IMR-90 (cell line): ENCODE data around the gene CPNE2. TPM values are rescaled to one million over a fixed set of nuclear protein-coding genes. Genes with fewer than 3 reads are reported as not detected.

Experiments
- ATAC-seq: fragments of 200-7000 bp; cut with Tn5 transposase; 2 replicates; pipeline ENCODE4 v1.9.1; 2020; ENCODE audit warnings: low read depth, mild to moderate bottlenecking, moderate library complexity
- BruUV-seq: library from RNA; stranded (reverse); fragments of 400-500 nt; replicated peaks from 2 replicates; lab custom pipeline; 2021; lab: Mats Ljungman, UMichigan
- CTCF ChIA-PET: fragments of 300-600 bp; formaldehyde crosslinking; extraction: SDS; loops from one replicate; lab custom pipeline; 2021; ENCODE audit warnings: antibody characterized with exemption; lab: Yijun Ruan, JAX
- POLR2A ChIA-PET: fragments of 300-600 bp; sonication (Branson Sonifier 250); formaldehyde crosslinking; loops from one replicate; lab custom pipeline; 2022; ENCODE audit warnings: antibody characterized with exemption; ENCODE audit not compliant: unreplicated experiment; lab: Charles Lee
- DNase-seq: peaks from one replicate; pipeline ENCODE4 v3.0.0; 2013
- H2AFZ ChIP-seq: replicated peaks from 2 replicates; pipeline ENCODE3; 2013; ENCODE audit warnings: low read length, mild to moderate bottlenecking; ENCODE audit not compliant: poor library complexity
- H2AK5ac ChIP-seq: 2 replicates; pipeline ENCODE4 v1.6.1; 2013; ENCODE audit warnings: low read depth, low read length, inconsistent platforms
- H2AK9ac ChIP-seq: replicated peaks from 2 replicates; pipeline ENCODE3; 2013; ENCODE audit warnings: mild to moderate bottlenecking, low read depth, low read length, moderate library complexity; ENCODE audit not compliant: poor library complexity
- H2BK120ac ChIP-seq: 2 replicates; pipeline ENCODE4 v1.6.1; 2013; ENCODE audit warnings: low read depth, low read length, inconsistent platforms
- H2BK15ac ChIP-seq: 3 replicates; pipeline ENCODE4 v1.6.1; 2013; ENCODE audit warnings: low read depth, low read length, inconsistent platforms
- H2BK20ac ChIP-seq: 2 replicates; pipeline ENCODE4 v1.6.1; 2013; ENCODE audit warnings: low read depth, mild to moderate bottlenecking, inconsistent platforms, low read length, moderate library complexity
- H2BK5ac ChIP-seq: 2 replicates; pipeline ENCODE4 v1.6.1; 2013; ENCODE audit warnings: mild to moderate bottlenecking, low read depth, low read length, inconsistent platforms; ENCODE audit not compliant: poor library complexity, severe bottlenecking
- H3K14ac ChIP-seq: replicated peaks from 2 replicates; pipeline ENCODE4 v1.6.1; 2013; ENCODE audit warnings: low read depth, low read length, inconsistent platforms
- H3K18ac ChIP-seq: 2 replicates; pipeline ENCODE4 v1.6.1; 2013; ENCODE audit warnings: low read depth, low read length, control low read depth
- H3K23ac ChIP-seq: 2 replicates; pipeline ENCODE4 v1.6.1; 2013; ENCODE audit warnings: low read depth, low read length, inconsistent platforms
- H3K27ac ChIP-seq: 2 replicates; pipeline ENCODE4 v1.5.1; 2013; ENCODE audit warnings: mild to moderate bottlenecking, control low read depth, low read length; ENCODE audit not compliant: insufficient read depth
- H3K27me3 ChIP-seq: 2 replicates; pipeline ENCODE4 v1.6.1; 2013; ENCODE audit warnings: low read length; ENCODE audit not compliant: control insufficient read depth, insufficient read depth
- H3K36me3 ChIP-seq: 2 replicates; pipeline ENCODE4 v1.6.1; 2013; ENCODE audit warnings: low read length, mixed read lengths; ENCODE audit not compliant: control insufficient read depth, insufficient read depth
- H3K4ac ChIP-seq: 2 replicates; pipeline ENCODE4 v1.6.1; 2013; ENCODE audit warnings: low read depth, low read length, inconsistent platforms
- H3K4me1 ChIP-seq: 2 replicates; pipeline ENCODE4 v1.6.1; 2013; ENCODE audit warnings: low read length, mixed read lengths; ENCODE audit not compliant: control insufficient read depth, insufficient read depth
- H3K4me2 ChIP-seq: 2 replicates; pipeline ENCODE4 v1.6.1; 2013; ENCODE audit warnings: low read depth, mild to moderate bottlenecking, control low read depth, low read length, moderate library complexity
- H3K4me3 ChIP-seq: 2 replicates; pipeline ENCODE4 v1.5.1; 2013; ENCODE audit warnings: low read depth, mild to moderate bottlenecking, control low read depth, low read length, moderate library complexity; ENCODE audit not compliant: insufficient read depth
- H3K56ac ChIP-seq: 2 replicates; pipeline ENCODE4 v1.6.1; 2013; ENCODE audit warnings: low read length, inconsistent platforms; ENCODE audit not compliant: insufficient read depth; ENCODE audit errors: extremely low read depth
- H3K79me1 ChIP-seq, 2 experiments: 2 replicates each; pipeline ENCODE4 v1.6.1; 2013; ENCODE audit warnings: low read length in 2 of 2, inconsistent platforms in 1 of 2, low read depth in 1 of 2
- H3K9ac ChIP-seq: 2 replicates; pipeline ENCODE4 v1.6.1; 2013; ENCODE audit warnings: low read depth, low read length, control low read depth
- H3K9me1 ChIP-seq: 2 replicates; pipeline ENCODE4 v1.6.1; 2013; ENCODE audit warnings: low read length, inconsistent platforms; ENCODE audit not compliant: insufficient read depth
- H3K9me3 ChIP-seq: 2 replicates; pipeline ENCODE4 v1.6.1; 2013; ENCODE audit warnings: low read length; ENCODE audit not compliant: control insufficient read depth, insufficient read depth
- H4K20me1 ChIP-seq: 2 replicates; pipeline ENCODE4 v1.6.1; 2013; ENCODE audit warnings: low read length, inconsistent platforms; ENCODE audit not compliant: insufficient read depth
- H4K5ac ChIP-seq: 2 replicates; pipeline ENCODE4 v1.6.1; 2013; ENCODE audit warnings: mild to moderate bottlenecking, low read depth, low read length, control low read depth
- H4K8ac ChIP-seq, 2 experiments: 2 replicates each; pipeline ENCODE4 v1.6.1; 2013; ENCODE audit warnings: low read depth in 2 of 2, low read length in 2 of 2, control low read depth in 1 of 2, inconsistent platforms in 1 of 2
- H4K91ac ChIP-seq: 2 replicates; pipeline ENCODE4 v1.6.1; 2013; ENCODE audit warnings: low read depth, low read length, inconsistent platforms; ENCODE audit not compliant: insufficient read depth
- BHLHE40 ChIP-seq: fragments of 150-350 bp; IDR thresholded peaks from 2 replicates; pipeline ENCODE4 v1.6.1; 2016; ENCODE audit warnings: mild to moderate bottlenecking, low read depth, low read length
- CEBPB ChIP-seq: IDR thresholded peaks from 2 replicates; pipeline ENCODE4 v1.6.1; 2012; ENCODE audit warnings: low read depth, low read length, improper control_type of control experiment
- CHD1 ChIP-seq: IDR thresholded peaks from 2 replicates; pipeline ENCODE4 v1.6.1; 2012; ENCODE audit warnings: low read depth, low read length, improper control_type of control experiment
- FOS ChIP-seq: fragments of 150-350 bp; IDR thresholded peaks from 2 replicates; pipeline ENCODE4 v1.6.1; 2016; ENCODE audit warnings: low read depth, low read length
- MAFK ChIP-seq: IDR thresholded peaks from 2 replicates; pipeline ENCODE4 v1.6.1; 2012; ENCODE audit warnings: low read depth, low read length, improper control_type of control experiment
- MAZ ChIP-seq: IDR thresholded peaks from 2 replicates; pipeline ENCODE4 v1.6.1; 2012; ENCODE audit warnings: low read depth, mild to moderate bottlenecking, low read length, improper control_type of control experiment, moderate library complexity, borderline replicate concordance
- MXI1 ChIP-seq: IDR thresholded peaks from 2 replicates; pipeline ENCODE4 v1.6.1; 2012; ENCODE audit warnings: low read depth, mild to moderate bottlenecking, low read length, moderate library complexity, borderline replicate concordance
- NFE2L2 ChIP-seq: fragments of 150-350 bp; IDR thresholded peaks from 2 replicates; pipeline ENCODE4 v1.6.1; 2016; ENCODE audit warnings: low read depth, mild to moderate bottlenecking, low read length
- POLR2A ChIP-seq: IDR thresholded peaks from 2 replicates; pipeline ENCODE4 v1.6.1; 2012; ENCODE audit warnings: mild to moderate bottlenecking, low read depth, low read length
- RAD21 ChIP-seq: IDR thresholded peaks from 2 replicates; pipeline ENCODE4 v1.6.1; 2012; ENCODE audit warnings: low read length, improper control_type of control experiment
- RCOR1 ChIP-seq: IDR thresholded peaks from 2 replicates; pipeline ENCODE4 v1.6.1; 2012; ENCODE audit warnings: mild to moderate bottlenecking, low read length, improper control_type of control experiment; ENCODE audit not compliant: insufficient replicate concordance
- RFX5 ChIP-seq: IDR thresholded peaks from 2 replicates; pipeline ENCODE4 v1.8.0; 2012; ENCODE audit warnings: low read depth, mild to moderate bottlenecking, low read length, moderate library complexity
- SMC3 ChIP-seq: fragments of 150-350 bp; IDR thresholded peaks from 2 replicates; pipeline ENCODE4 v1.6.1; 2016; ENCODE audit warnings: low read depth, mild to moderate bottlenecking, antibody characterized with exemption, low read length, moderate library complexity
- USF2 ChIP-seq: fragments of 150-350 bp; IDR thresholded peaks from 2 replicates; pipeline ENCODE4 v1.6.1; 2017; ENCODE audit warnings: mild to moderate bottlenecking, antibody characterized with exemption, low read length, low read depth
- WGBS, 2 experiments: methylation state at CpG; one replicate each; pipeline versions ENCODE4 v1.1.5 to v1.1.7; 2013; ENCODE audit warnings: missing lambda C conversion rate in 2 of 2; ENCODE audit not compliant: insufficient read length in 1 of 2; ENCODE audit errors: extremely low coverage in 2 of 2; 5-methylcytosine and 5-hydroxymethylcytosine counted together
- dilution Hi-C: fragments of 300-500 bp; cut with HindIII; formaldehyde crosslinking; loops from one replicate; pipeline ENCODE4 v1.14.3; 2018; ENCODE audit warnings: low sequenced_read_pairs; ENCODE audit not compliant: unreplicated experiment
- in situ Hi-C: fragments of 300-500 bp; cut with MboI; formaldehyde crosslinking; loops from 3 replicates; pipeline ENCODE4 v1.14.3; 2019; ENCODE audit warnings: low sequenced_read_pairs, inconsistent platforms, mixed read lengths
- intact Hi-C: fragments of 100-400 bp; cut with micrococcal nuclease; formaldehyde crosslinking; loops from 2 replicates; pipeline ENCODE4 v1.10.0; 2022
- polyA plus RNA-seq, 3 experiments: library from polyadenylated mRNA; depleted of rRNA; stranded (reverse); fragments of >200 nt; gene quantifications; 2 replicates each; pipeline ENCODE4 v1.2.3, GENCODE V29; 2012; ENCODE audit warnings: low replicate concordance in 1 of 3
- total RNA-seq: library from RNA; depleted of rRNA; stranded (reverse); fragments of >200 nt; gene quantifications from 2 replicates; pipeline ENCODE4 v1.2.3, GENCODE V29; 2012
- TF ChIP-seq, protein P1 (sequence below): conservative IDR thresholded peaks from 2 replicates; pipeline ENCODE4 v1.5.1; 2012; ENCODE audit warnings: mild to moderate bottlenecking, low read depth, low read length, improper control_type of control experiment
- TF ChIP-seq, protein P2 (sequence below): fragments of 150-350 bp; IDR thresholded peaks from 2 replicates; pipeline ENCODE4 v1.6.1; 2016; ENCODE audit warnings: low read depth, mild to moderate bottlenecking, low read length, moderate library complexity, borderline replicate concordance

The CPNE2 gene
- total and polyA plus RNA-seq, 2 of the 4 experiments (the other 2 are of a cell fraction) = 15.4 to 48.0 TPM

GRCh38 chr16:57054771-57055170, 37.6 kb upstream of the CPNE2 start:
- ATAC-seq (no peak), DNase-seq (no peak)
- POLR2A ChIA-PET = no interaction called here
- dilution Hi-C loops (no loop called here), in situ Hi-C loops (no loop called here), intact Hi-C loops (no loop called here)
- Histone ChIP-seq H3K27me3 (no peaks in the 10 kb centered on the region), H3K18ac (no peak overlapping the region), H3K23ac (no peak overlapping the region), H2BK5ac (no peak overlapping the region), H3K9me3 (no peaks in the 10 kb centered on the region), H2BK120ac (no peak overlapping the region), H3K4me3 (no peak overlapping the region), H3K36me3 (peaks cover 29% of the 10 kb centered on the region), H3K27ac (no peak overlapping the region), H4K5ac (no peak overlapping the region), H3K4me2 (no peak overlapping the region), H3K9me1 (no peaks in the 10 kb centered on the region; the same call in 1 of the 2 replicates), H3K56ac (no peak overlapping the region), H2BK20ac (no peak overlapping the region), H2BK15ac (no peak overlapping the region), H3K9ac (no peak overlapping the region), H3K4ac (no peak overlapping the region), H3K79me1 (no peaks in the 10 kb centered on the region), H3K14ac (no peak overlapping the region), H3K4me1 (no peaks in the 10 kb centered on the region), H2AK5ac (no peak overlapping the region), H4K20me1 (no peaks in the 10 kb centered on the region), H4K8ac (no peak overlapping the region), H2AK9ac (no peak overlapping the region), H4K91ac (no peak overlapping the region), H2AFZ (no peak overlapping the region)
- CTCF ChIA-PET = no interaction called here
- BruUV-seq = no TSS peak
- TF ChIP-seq MXI1 (no peak), RFX5 (no peak), RAD21 (no peak), RCOR1 (no peak), MAZ (no peak), MAFK (no peak), FOS (no peak), POLR2A (no peak), NFE2L2 (no peak), CEBPB (no peak), USF2 (no peak), CHD1 (no peak), BHLHE40 (no peak), SMC3 (no peak)
- TF ChIP-seq, protein P1, sequence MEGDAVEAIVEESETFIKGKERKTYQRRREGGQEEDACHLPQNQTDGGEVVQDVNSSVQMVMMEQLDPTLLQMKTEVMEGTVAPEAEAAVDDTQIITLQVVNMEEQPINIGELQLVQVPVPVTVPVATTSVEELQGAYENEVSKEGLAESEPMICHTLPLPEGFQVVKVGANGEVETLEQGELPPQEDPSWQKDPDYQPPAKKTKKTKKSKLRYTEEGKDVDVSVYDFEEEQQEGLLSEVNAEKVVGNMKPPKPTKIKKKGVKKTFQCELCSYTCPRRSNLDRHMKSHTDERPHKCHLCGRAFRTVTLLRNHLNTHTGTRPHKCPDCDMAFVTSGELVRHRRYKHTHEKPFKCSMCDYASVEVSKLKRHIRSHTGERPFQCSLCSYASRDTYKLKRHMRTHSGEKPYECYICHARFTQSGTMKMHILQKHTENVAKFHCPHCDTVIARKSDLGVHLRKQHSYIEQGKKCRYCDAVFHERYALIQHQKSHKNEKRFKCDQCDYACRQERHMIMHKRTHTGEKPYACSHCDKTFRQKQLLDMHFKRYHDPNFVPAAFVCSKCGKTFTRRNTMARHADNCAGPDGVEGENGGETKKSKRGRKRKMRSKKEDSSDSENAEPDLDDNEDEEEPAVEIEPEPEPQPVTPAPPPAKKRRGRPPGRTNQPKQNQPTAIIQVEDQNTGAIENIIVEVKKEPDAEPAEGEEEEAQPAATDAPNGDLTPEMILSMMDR = no peak
- TF ChIP-seq, protein P2, sequence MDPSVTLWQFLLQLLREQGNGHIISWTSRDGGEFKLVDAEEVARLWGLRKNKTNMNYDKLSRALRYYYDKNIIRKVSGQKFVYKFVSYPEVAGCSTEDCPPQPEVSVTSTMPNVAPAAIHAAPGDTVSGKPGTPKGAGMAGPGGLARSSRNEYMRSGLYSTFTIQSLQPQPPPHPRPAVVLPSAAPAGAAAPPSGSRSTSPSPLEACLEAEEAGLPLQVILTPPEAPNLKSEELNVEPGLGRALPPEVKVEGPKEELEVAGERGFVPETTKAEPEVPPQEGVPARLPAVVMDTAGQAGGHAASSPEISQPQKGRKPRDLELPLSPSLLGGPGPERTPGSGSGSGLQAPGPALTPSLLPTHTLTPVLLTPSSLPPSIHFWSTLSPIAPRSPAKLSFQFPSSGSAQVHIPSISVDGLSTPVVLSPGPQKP = no peak
- no CpG with 5 or more reads among the region's 7 CpGs for WGBS, 2 experiments
